ENCODE results near the gene RGSL1.

RGSL1 gene

GRCh38 chr1:182406012-182406411 lies 43.9 kb upstream of the RGSL1 start:
- TF ChIP-seq TAF1 (IDR thresholded peaks at IDR 0.05; ENCODE audit: borderline replicate concordance, insufficient read depth, low read length), result no peak

GRCh38 chr1:182407724-182408123 lies 42.2 kb upstream of the RGSL1 start:
- TF ChIP-seq TAF1 (IDR thresholded peaks at IDR 0.05; ENCODE audit: borderline replicate concordance, insufficient read depth, low read length) (no peak), SIN3A (IDR thresholded peaks at IDR 0.05; ENCODE audit: borderline replicate concordance, insufficient read depth, low read length) (no peak), FOXP2 (optimal IDR thresholded peaks at IDR 0.05; ENCODE audit: borderline replicate concordance, extremely low read depth, extremely low read length, insufficient read depth) (no peak)

DNA sequence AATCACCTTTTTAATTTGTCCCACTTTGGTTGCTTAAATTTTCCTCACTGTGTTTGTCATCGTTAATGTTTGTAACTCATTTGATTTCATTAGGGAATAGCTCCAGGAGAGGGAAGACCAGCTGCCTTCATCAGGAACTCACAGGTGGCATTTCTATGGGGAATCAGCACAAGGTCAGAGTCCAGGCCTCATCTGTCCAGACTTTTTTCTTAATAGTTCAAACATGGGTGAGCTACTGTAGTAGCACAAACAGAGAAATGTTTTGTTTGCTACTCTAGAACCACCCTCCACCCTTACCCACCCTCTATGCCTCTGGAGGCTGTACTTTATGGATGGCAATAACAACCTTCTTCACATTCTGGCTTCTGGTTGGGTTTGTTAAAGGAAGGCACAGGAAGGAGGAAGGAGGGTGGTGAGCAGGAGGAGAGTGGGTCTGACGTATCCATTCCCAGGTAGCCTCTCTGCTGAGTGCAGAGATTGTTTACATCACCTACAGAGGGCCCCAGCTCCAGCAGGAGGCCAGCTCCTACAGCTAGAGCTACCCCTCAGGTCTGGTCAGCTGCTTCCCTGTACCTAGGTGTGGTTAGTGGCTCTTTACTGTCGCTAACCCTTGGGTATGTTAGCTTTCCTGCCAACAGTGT lies 41.4 kb upstream of the RGSL1 start:
- no peak for TF ChIP-seq POLR2AphosphoS5 (IDR thresholded peaks at IDR 0.05; ENCODE audit: low read depth, low read length)
- TF ChIP-seq FOXP2 (optimal IDR thresholded peaks at IDR 0.05; ENCODE audit: borderline replicate concordance, extremely low read depth, extremely low read length, insufficient read depth), result no peak
- TF ChIP-seq SIN3A (IDR thresholded peaks at IDR 0.05; ENCODE audit: borderline replicate concordance, insufficient read depth, low read length), result no peak

DNA sequence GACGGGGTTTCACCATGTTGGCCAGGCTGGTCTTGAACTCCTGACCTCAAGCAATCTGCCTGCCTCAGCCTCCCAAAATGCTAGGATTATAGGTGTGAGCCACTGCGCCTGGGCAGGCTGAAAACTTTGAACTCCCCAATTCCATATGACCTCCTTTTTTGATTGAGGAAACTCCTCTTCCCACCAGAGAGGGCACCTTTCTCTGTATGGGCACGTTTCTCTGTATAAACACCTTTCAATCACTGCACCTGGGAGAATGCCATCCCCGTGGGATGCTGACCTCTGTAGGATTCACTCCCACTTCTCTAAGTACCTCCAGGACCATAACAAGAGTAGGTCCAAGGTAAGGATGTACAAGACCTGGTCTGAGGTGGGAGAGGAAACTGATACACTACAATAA lies 39.8 kb upstream of the RGSL1 start:
- TF ChIP-seq SIN3A (IDR thresholded peaks at IDR 0.05; ENCODE audit: borderline replicate concordance, insufficient read depth, low read length) (no peak), TAF1 (IDR thresholded peaks at IDR 0.05; ENCODE audit: borderline replicate concordance, insufficient read depth, low read length) (no peak), POLR2AphosphoS5 (IDR thresholded peaks at IDR 0.05; ENCODE audit: low read depth, low read length) (no peak), FOXP2 (optimal IDR thresholded peaks at IDR 0.05; ENCODE audit: borderline replicate concordance, extremely low read depth, extremely low read length, insufficient read depth) (no peak)

DNA sequence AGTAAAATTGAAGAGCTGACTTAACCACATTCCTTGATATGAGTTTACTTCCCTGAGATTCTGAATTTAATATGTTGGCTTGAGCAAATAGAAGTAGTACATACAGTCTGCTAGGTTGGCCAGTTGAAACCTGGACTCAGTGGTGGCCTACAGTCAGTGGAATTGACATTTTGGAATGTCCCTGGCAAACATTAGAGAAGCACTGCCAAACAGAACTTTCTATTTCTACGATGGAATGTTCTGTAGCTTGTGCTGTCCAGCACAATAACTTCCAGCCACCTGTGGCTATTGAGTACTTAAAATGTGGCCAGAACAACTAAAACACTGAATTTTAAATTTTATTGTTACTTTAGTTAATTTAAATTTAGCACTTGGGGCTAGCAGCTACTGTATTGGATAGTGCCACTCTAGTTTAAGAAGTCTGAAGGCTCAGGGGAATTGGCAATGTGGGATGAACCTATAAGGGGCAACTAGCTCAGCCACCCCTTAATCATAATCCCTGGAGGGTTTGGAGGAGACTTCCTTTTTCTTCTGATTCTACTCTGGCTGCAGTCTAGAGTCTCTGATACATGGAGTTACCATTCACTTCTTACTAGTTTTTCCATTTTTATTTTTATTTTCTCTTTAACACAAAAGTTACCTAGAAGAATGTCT lies 39.2 kb upstream of the RGSL1 start:
- TF ChIP-seq SIN3A (IDR thresholded peaks at IDR 0.05; ENCODE audit: borderline replicate concordance, insufficient read depth, low read length) (no peak), TAF1 (IDR thresholded peaks at IDR 0.05; ENCODE audit: borderline replicate concordance, insufficient read depth, low read length) (no peak), POLR2AphosphoS5 (IDR thresholded peaks at IDR 0.05; ENCODE audit: low read depth, low read length) (no peak), REST (IDR thresholded peaks at IDR 0.05; ENCODE audit: insufficient read depth in 1 of 2, low read depth in 2 of 2, low read length in 2 of 2) (no peak), FOXP2 (optimal IDR thresholded peaks at IDR 0.05; ENCODE audit: borderline replicate concordance, extremely low read depth, extremely low read length, insufficient read depth) (no peak)

DNA sequence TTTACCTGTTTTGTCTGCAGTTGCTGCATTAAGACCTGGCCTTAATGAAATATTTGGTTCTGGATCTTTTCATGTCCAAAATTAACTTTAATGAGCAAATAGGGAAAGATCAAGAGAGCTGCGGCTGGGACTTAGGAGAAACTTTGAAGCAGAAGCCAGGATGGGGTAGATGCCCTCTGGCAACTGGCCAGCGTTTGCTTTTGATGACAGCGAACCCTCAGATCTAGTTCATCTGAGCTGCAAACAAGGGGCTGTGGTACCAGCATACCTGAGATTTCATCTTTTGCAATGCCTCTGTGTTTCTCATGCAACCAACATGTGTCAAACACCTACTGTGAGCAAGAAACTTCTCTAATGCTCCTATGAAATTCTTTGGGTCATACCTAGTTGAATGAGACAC lies 36.5 kb upstream of the RGSL1 start:
- no peak for TF ChIP-seq REST (IDR thresholded peaks at IDR 0.05; ENCODE audit: insufficient read depth in 1 of 2, low read depth in 2 of 2, low read length in 2 of 2)
- no peak for TF ChIP-seq FOXP2 (optimal IDR thresholded peaks at IDR 0.05; ENCODE audit: borderline replicate concordance, extremely low read depth, extremely low read length, insufficient read depth)
- TF ChIP-seq TAF1 (IDR thresholded peaks at IDR 0.05; ENCODE audit: borderline replicate concordance, insufficient read depth, low read length), result no peak
- TF ChIP-seq POLR2AphosphoS5 (IDR thresholded peaks at IDR 0.05; ENCODE audit: low read depth, low read length), result no peak
- TF ChIP-seq SIN3A (IDR thresholded peaks at IDR 0.05; ENCODE audit: borderline replicate concordance, insufficient read depth, low read length), result no peak

- no peak for TF ChIP-seq REST (IDR thresholded peaks at IDR 0.05; ENCODE audit: insufficient read depth in 1 of 2, low read depth in 2 of 2, low read length in 2 of 2)
- no peak for TF ChIP-seq FOXP2 (optimal IDR thresholded peaks at IDR 0.05; ENCODE audit: borderline replicate concordance, extremely low read depth, extremely low read length, insufficient read depth)
- TF ChIP-seq TAF1 (IDR thresholded peaks at IDR 0.05; ENCODE audit: borderline replicate concordance, insufficient read depth, low read length), result no peak
- TF ChIP-seq SIN3A (IDR thresholded peaks at IDR 0.05; ENCODE audit: borderline replicate concordance, insufficient read depth, low read length), result no peak
- TF ChIP-seq POLR2AphosphoS5 (IDR thresholded peaks at IDR 0.05; ENCODE audit: low read depth, low read length), result no peak
These were observed 36.0 kb upstream of the RGSL1 start for GRCh38 chr1:182413969-182414368.
